Adrenal gland (tissue), 12 donors: Measurements from ENCODE around the gene RBPJL. TPM values are rescaled to one million over a fixed set of nuclear protein-coding genes. Genes with fewer than 3 reads are reported as not detected.

Experiments
- DNase-seq, 7 donors: peaks; one replicate each; pipeline ENCODE4 v3.0.0-alpha.2; 2019 to 2020
- H3K27ac ChIP-seq, 5 donors: fragments of 200-600 bp; sonication (generic) in 4 of 5; 1 replicate in 3 of 5; 2 replicates in 2 of 5; pipeline versions ENCODE4 v1.5.1 to v1.8.0; 2016 to 2020; ENCODE audit warnings: mild to moderate bottlenecking in 1 of 5
- H3K27me3 ChIP-seq: fragments of 200-600 bp; 2 replicates; pipeline ENCODE4 v1.8.0; 2021
- H3K36me3 ChIP-seq, 2 donors: fragments of 200-600 bp; replicated peaks in 1 of 2; 1 replicate in 1 of 2; 2 replicates in 1 of 2; pipeline versions ENCODE4 v1.5.1 to v1.8.0; 2018 to 2022
- H3K4me1 ChIP-seq, 2 donors: fragments of 200-600 bp; replicated peaks in 1 of 2; 1 replicate in 1 of 2; 2 replicates in 1 of 2; pipeline versions ENCODE4 v1.5.1 to v1.8.0; 2018 to 2021
- H3K4me3 ChIP-seq, 4 donors: fragments of 200-600 bp; sonication (generic) in 3 of 4; one replicate each; pipeline ENCODE4 v1.5.1; 2016 to 2018
- H3K9me3 ChIP-seq, 3 donors: fragments of 200-600 bp; sonication (generic) in 1 of 3; replicated peaks in 1 of 3; 1 replicate in 2 of 3; 2 replicates in 1 of 3; pipeline versions ENCODE4 v1.5.1 to v1.8.0; 2016 to 2021
- POLR2A ChIP-seq, 2 donors: fragments of 450-650 bp; IDR thresholded peaks; one replicate each; pipeline ENCODE4 v1.6.1; 2017; ENCODE audit warnings: antibody characterized with exemption in 2 of 2, mild to moderate bottlenecking in 2 of 2, moderate library complexity in 1 of 2
- WGBS, 4 donors: extraction: QIAGEN DNeasy Blood & Tissue Kit in 2 of 4; methylation state at CpG; one replicate each; pipeline versions ENCODE4 v1.1.5 to v1.1.7; 2013 to 2017; 5-methylcytosine and 5-hydroxymethylcytosine counted together
- intact Hi-C, 2 donors: fragments of 100-400 bp; cut with DNase I; formaldehyde crosslinking; loops; one replicate each; pipeline versions ENCODE4 v1.14.1 to v1.15.0; 2022 to 2023
- polyA plus RNA-seq, 3 donors: library from polyadenylated mRNA; stranded (reverse); fragments of 200-250 nt in 2 of 3; fragments of 350-450 nt in 1 of 3; fragmentation: Illumina TruSeq in 1 of 3; extraction: RNeasy Lipid Tissue Mini Kit (QIAGEN cat#74804) in 1 of 3; gene quantifications; one replicate each; pipeline ENCODE4 v1.2.3, GENCODE V29; 2013 to 2014
- total RNA-seq, 9 donors: library from RNA; depleted of rRNA in 4 of 9; stranded (reverse); fragments of >200 nt in 4 of 9; fragments of 120-200 nt in 1 of 9; fragmentation: NEBNext Ultra II Directional in 1 of 9; extraction: Animal tissue kit (Norgen Biotek cat#: 25700) in 1 of 9; gene quantifications; one replicate each; pipeline versions ENCODE4 v1.1.0 to v1.2.4, GENCODE V29; 2013 to 2023
- TF ChIP-seq, protein P1 (sequence below), 6 experiments: fragments of 450-650 bp in 4 of 6; fragments of 200-600 bp in 2 of 6; sonication (generic) in 1 of 6; IDR thresholded peaks; 1 replicate in 5 of 6; 2 replicates in 1 of 6; pipeline versions ENCODE4 v1.5.1 to v1.8.0; 2016 to 2021; ENCODE audit warnings: antibody characterized with exemption in 6 of 6, mild to moderate bottlenecking in 2 of 6, moderate library complexity in 1 of 6
- donor health status: healthy with polysubstance abuse.
- donor health status: Bipolar disorder and iron deficiency.
- donor health status: DM: yes; HTN: yes; CAD: no.
- donor health status: DM: no; HTN: no; CAD: no.
- donor health status: DM: no; HTN: no; CAD: no.
- donor health status: DM: yes; HTN: yes; CAD: no.

Gene RBPJL
- total and polyA plus RNA-seq, 12 donors = 0.03 to 0.06 TPM; not detected in 10

DNA sequence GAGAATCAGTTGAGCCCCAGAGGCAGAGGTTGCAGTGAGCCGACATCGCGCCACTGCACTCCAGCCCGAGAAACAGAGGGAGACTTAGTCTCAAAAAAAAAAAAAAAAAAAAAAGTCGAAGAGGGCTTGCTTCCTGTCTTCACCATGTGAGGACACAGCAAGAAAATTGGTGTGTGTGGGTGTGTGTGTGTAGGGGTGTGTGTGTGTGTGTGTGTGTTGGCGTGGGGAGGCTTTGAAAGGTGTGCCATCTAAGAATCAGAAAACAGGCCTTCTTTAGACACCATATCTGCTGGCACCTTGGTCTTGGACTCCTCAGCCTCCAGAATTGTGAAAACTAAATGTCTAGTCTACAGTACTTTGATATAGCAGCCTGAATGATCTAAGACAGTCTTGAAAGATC lies 6.9 kb upstream of the RBPJL start:
- TF ChIP-seq, protein P1, sequence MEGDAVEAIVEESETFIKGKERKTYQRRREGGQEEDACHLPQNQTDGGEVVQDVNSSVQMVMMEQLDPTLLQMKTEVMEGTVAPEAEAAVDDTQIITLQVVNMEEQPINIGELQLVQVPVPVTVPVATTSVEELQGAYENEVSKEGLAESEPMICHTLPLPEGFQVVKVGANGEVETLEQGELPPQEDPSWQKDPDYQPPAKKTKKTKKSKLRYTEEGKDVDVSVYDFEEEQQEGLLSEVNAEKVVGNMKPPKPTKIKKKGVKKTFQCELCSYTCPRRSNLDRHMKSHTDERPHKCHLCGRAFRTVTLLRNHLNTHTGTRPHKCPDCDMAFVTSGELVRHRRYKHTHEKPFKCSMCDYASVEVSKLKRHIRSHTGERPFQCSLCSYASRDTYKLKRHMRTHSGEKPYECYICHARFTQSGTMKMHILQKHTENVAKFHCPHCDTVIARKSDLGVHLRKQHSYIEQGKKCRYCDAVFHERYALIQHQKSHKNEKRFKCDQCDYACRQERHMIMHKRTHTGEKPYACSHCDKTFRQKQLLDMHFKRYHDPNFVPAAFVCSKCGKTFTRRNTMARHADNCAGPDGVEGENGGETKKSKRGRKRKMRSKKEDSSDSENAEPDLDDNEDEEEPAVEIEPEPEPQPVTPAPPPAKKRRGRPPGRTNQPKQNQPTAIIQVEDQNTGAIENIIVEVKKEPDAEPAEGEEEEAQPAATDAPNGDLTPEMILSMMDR (IDR thresholded peaks at IDR 0.05) = no peak
- TF ChIP-seq POLR2A (IDR thresholded peaks at IDR 0.05) = no peak
- 88 to 93% (median 89%) methylated on average over 6 of the region's 6 CpGs for WGBS, 4 donors
- DNase-seq = no peak
- Histone ChIP-seq H3K27ac (no peak overlapping the region), H3K4me3 (no peak overlapping the region), H3K9me3 (no peaks in the 10 kb centered on the region), H3K4me1 (no peaks in the 10 kb centered on the region), H3K27me3 (peaks cover 6% of the 10 kb centered on the region), H3K36me3 (no peaks in the 10 kb centered on the region)
- intact Hi-C loops = no loop called here

- no peaks in the 10 kb centered on the region for H3K36me3 ChIP-seq
- WGBS, 4 donors = 40 to 83% (median 48%) methylated on average over 1 to 4 of the region's 4 CpGs
- no peak for TF ChIP-seq POLR2A (IDR thresholded peaks at IDR 0.05)
- TF ChIP-seq, protein P1 (IDR thresholded peaks at IDR 0.05) = no peak
- no peaks in the 10 kb centered on the region for H3K9me3 ChIP-seq
- no peak overlapping the region for H3K27ac ChIP-seq
- H3K27me3 ChIP-seq = peaks cover 8% of the 10 kb centered on the region
- no peak overlapping the region for H3K4me3 ChIP-seq
- DNase-seq = no peak
- no peaks in the 10 kb centered on the region for H3K4me1 ChIP-seq
- intact Hi-C loops = no loop called here
These were observed 5.7 kb upstream of the RBPJL start for GRCh38 chr20:45300961-45301360.

GRCh38 chr20:45301824-45302271 lies 4.8 kb upstream of the RBPJL start:
- intact Hi-C loops = no loop called here
- WGBS, 4 donors = 61 to 75% (median 72%) methylated on average over 5 of the region's 5 CpGs
- H3K27ac ChIP-seq = no peak overlapping the region

DNA sequence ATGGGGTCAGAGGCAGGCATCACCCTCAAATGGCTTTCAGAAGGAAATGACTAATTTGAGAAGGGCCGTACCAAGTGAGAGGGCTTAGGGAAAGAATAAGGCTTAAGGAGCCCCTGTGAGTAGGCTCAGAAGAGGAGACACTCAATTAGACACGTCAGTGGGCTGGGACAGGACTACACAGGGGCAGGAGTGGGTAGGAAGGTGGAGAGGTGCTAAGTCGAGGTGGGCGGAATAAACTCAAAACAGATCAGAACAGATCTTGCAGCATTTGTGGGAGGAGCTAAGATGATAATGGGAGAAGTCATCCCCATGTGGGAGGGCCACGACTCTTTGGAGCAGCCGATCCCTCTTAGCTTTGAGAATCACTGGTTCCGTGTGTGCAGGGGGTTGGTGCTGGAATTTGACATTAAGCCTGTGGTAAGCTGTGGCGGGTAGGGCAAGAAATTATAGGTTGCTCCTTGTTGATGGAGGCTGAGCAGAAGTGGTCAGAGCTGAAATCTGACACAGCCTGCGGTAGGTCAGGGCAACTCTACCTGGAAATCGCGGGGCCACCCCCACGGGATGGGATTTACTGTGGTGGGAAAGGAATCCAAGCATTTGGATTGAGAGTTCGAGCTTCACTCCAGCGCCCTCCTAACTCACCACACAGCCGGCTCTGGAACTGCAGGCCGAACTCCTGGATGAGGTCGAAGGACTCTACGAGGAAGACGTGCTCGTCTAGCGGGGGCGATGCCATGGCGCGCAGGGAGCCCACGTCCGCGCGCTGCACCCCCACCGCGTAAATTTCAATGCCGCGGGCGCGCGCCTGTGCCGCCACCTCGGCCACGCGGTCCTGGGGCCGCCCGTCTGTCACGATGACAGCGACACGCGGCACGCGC lies 2.8 kb upstream of the RBPJL start:
- no peaks in the 10 kb centered on the region for H3K9me3 ChIP-seq
- no peak for DNase-seq
- H3K27me3 ChIP-seq = peaks cover 19% of the 10 kb centered on the region
- H3K36me3 ChIP-seq = no peaks in the 10 kb centered on the region
- no peaks in the 10 kb centered on the region for H3K4me1 ChIP-seq
- no peak overlapping the region for H3K4me3 ChIP-seq
- WGBS, 4 donors = 44 to 68% (median 58%) methylated on average over 23 to 47 of the region's 47 CpGs
- intact Hi-C loops = no loop called here
- TF ChIP-seq, protein P1 (IDR thresholded peaks at IDR 0.05) = no peak
- TF ChIP-seq POLR2A (IDR thresholded peaks at IDR 0.05) = no peak
- no peak overlapping the region for H3K27ac ChIP-seq

More at GRCh38 chr20:45301824-45302271, 4.8 kb upstream of the RBPJL start:
- no peaks in the 10 kb centered on the region for H3K9me3 ChIP-seq
- no peak overlapping the region for H3K4me3 ChIP-seq
- no peak for DNase-seq
- H3K4me1 ChIP-seq = no peaks in the 10 kb centered on the region
- H3K27me3 ChIP-seq = peaks cover 16% of the 10 kb centered on the region
- no peaks in the 10 kb centered on the region for H3K36me3 ChIP-seq
- no peak for TF ChIP-seq POLR2A (IDR thresholded peaks at IDR 0.05)
- TF ChIP-seq, protein P1 (IDR thresholded peaks at IDR 0.05) = no peak
